Uterus (tissue), 4 donors: ENCODE measurements around the gene EGFL6. TPM values are rescaled to one million over a fixed set of nuclear protein-coding genes. Genes with fewer than 3 reads are reported as not detected.

Source experiments
- DNase-seq, 2 donors: peaks; one replicate each; pipeline ENCODE4 v3.0.0-alpha.2; 2019 to 2020
- H3K27ac ChIP-seq, 2 donors: fragments of 200-600 bp; sonication (generic); 1 replicate in 1 of 2; 2 replicates in 1 of 2; pipeline ENCODE4 v1.5.1; 2016 to 2018
- H3K27me3 ChIP-seq, 2 donors: fragments of 200-600 bp; sonication (generic); one replicate each; pipeline ENCODE4 v1.5.1; 2018 to 2019; ENCODE audit warnings: control low read depth in 1 of 2
- H3K36me3 ChIP-seq, 2 donors: fragments of 200-600 bp; sonication (generic); one replicate each; pipeline ENCODE4 v1.5.1; 2019; ENCODE audit warnings: control low read depth in 1 of 2
- H3K4me1 ChIP-seq, 2 donors: fragments of 200-600 bp; sonication (generic); one replicate each; pipeline ENCODE4 v1.5.1; 2018 to 2019; ENCODE audit warnings: control low read depth in 1 of 2
- H3K4me3 ChIP-seq, 2 donors: fragments of 200-600 bp; sonication (generic); 1 replicate in 1 of 2; 2 replicates in 1 of 2; pipeline ENCODE4 v1.5.1; 2018 to 2019; ENCODE audit warnings: mild to moderate bottlenecking in 1 of 2
- H3K9me3 ChIP-seq, 2 donors: fragments of 200-600 bp; sonication (generic); one replicate each; pipeline ENCODE4 v1.5.1; 2019; ENCODE audit warnings: control low read depth in 1 of 2
- POLR2A ChIP-seq, 2 donors: fragments of 450-650 bp; IDR thresholded peaks; one replicate each; pipeline ENCODE4 v1.6.1; 2016; ENCODE audit warnings: antibody characterized with exemption in 2 of 2, mild to moderate bottlenecking in 1 of 2, moderate library complexity in 1 of 2
- intact Hi-C: fragments of 100-400 bp; cut with DNase I; formaldehyde crosslinking; loops from one replicate; pipeline ENCODE4 v1.15.1; 2023; ENCODE audit warnings: low total_unique reads
- total RNA-seq, 4 donors: library from RNA; depleted of rRNA in 3 of 4; stranded (reverse); fragments of >200 nt in 3 of 4; gene quantifications; one replicate each; pipeline versions ENCODE4 v1.1.0 to v1.2.4, GENCODE V29; 2014 to 2023
- TF ChIP-seq, protein P1 (sequence below), 4 experiments: fragments of 200-600 bp in 2 of 4; fragments of 450-650 bp in 2 of 4; sonication (generic) in 2 of 4; IDR thresholded peaks; one replicate each; pipeline ENCODE4 v1.5.1; 2016 to 2019; ENCODE audit warnings: antibody characterized with exemption in 4 of 4, mild to moderate bottlenecking in 2 of 4, moderate library complexity in 1 of 4
- donor health status: DM: yes; HTN: yes; CAD: no.

EGFL6 gene
- total RNA-seq, 4 donors from 2014 or later: 0.18 to 15.7 TPM; not detected in 2

DNA sequence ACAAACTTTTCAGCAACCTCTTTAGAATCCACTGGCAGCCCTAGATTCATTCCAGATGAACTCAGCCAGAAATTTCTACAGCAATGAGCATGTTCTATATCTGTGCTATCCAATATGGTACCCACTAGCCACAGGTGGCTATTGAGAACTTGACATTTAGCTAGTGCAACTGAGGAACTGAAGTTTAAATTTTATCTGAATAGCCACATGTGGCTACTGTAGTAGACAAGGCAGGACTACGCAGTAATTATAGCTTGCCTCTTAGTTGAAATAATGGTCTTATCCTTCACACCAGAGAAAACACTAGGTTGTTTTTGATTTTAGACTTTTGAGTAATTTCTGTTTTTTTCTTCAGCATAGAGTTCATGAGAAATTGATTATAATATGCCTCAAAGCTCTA, 80.9 kb downstream of the EGFL6 start:
- H3K4me3 ChIP-seq: no peak overlapping the region
- H3K4me1 ChIP-seq: no peaks in the 10 kb centered on the region
- no peaks in the 10 kb centered on the region for H3K36me3 ChIP-seq
- TF ChIP-seq, protein P1, sequence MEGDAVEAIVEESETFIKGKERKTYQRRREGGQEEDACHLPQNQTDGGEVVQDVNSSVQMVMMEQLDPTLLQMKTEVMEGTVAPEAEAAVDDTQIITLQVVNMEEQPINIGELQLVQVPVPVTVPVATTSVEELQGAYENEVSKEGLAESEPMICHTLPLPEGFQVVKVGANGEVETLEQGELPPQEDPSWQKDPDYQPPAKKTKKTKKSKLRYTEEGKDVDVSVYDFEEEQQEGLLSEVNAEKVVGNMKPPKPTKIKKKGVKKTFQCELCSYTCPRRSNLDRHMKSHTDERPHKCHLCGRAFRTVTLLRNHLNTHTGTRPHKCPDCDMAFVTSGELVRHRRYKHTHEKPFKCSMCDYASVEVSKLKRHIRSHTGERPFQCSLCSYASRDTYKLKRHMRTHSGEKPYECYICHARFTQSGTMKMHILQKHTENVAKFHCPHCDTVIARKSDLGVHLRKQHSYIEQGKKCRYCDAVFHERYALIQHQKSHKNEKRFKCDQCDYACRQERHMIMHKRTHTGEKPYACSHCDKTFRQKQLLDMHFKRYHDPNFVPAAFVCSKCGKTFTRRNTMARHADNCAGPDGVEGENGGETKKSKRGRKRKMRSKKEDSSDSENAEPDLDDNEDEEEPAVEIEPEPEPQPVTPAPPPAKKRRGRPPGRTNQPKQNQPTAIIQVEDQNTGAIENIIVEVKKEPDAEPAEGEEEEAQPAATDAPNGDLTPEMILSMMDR (IDR thresholded peaks at IDR 0.05): no peak
- TF ChIP-seq POLR2A (IDR thresholded peaks at IDR 0.05): no peak
- no peaks in the 10 kb centered on the region for H3K27me3 ChIP-seq
- no peaks in the 10 kb centered on the region for H3K9me3 ChIP-seq
- intact Hi-C loops: no loop called here
- no peak for DNase-seq
- H3K27ac ChIP-seq: peak overlapping the region in 1 of 2 donors; percentile 2

DNA sequence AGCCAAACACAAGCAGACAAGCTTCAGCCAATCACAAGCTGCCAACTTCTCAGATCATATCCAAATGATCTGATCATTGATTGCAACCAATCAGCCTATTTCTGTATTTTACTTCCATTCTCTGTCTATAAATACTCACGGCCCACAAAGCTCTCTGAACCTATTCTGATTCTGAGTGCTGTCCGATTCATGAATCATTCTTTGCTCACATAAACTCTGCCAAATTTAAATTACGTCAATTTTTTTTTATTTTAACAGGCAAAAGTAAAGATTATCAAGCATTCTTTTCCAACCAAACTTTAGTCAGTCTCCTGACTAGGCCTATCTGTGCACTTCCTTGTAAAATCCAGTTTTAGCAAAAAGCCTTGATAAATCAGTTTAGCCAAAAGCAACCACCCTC, 81.7 kb downstream of the EGFL6 start:
- Histone ChIP-seq H3K9me3 (no peaks in the 10 kb centered on the region), H3K36me3 (no peaks in the 10 kb centered on the region), H3K4me3 (no peak overlapping the region), H3K27ac (peak overlapping the region; percentile 77), H3K27me3 (no peaks in the 10 kb centered on the region), H3K4me1 (no peaks in the 10 kb centered on the region)
- no peak for DNase-seq
- intact Hi-C loops: no loop called here
- TF ChIP-seq, protein P1 (IDR thresholded peaks at IDR 0.05): no peak
- no peak for TF ChIP-seq POLR2A (IDR thresholded peaks at IDR 0.05)

DNA sequence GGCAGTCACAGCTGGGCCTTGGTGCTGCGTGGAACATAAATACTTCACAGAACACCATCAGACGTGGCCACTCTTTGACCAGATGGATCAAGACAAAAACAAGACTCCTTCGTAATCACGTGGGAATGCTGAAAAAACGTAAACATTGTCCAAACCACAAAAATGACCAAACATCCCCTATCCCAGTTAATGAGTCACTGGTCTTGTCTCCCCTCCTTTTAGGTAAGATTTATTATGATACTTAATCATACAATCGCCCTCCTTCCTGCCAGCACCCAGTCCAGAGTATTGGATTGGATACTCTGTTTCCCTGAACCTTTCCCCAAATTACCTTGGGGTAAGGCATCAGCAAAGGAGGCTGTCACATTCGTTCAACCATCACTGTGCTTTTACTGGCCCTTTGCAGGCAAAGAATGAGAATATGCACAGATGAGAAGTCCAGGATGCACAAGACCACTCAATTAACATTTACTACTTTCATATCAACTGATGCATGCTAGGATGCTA, 82.9 kb downstream of the EGFL6 start:
- TF ChIP-seq, protein P1 (IDR thresholded peaks at IDR 0.05): no peak
- TF ChIP-seq POLR2A (IDR thresholded peaks at IDR 0.05): no peak
- H3K4me3 ChIP-seq: peak overlapping the region; percentile 46 to 76
- H3K9me3 ChIP-seq: no peaks in the 10 kb centered on the region
- intact Hi-C loops: no loop called here
- DNase-seq: peak in 1 of 2 donors; percentile 39
- no peaks in the 10 kb centered on the region for H3K4me1 ChIP-seq
- H3K27me3 ChIP-seq: no peaks in the 10 kb centered on the region
- no peaks in the 10 kb centered on the region for H3K36me3 ChIP-seq
- H3K27ac ChIP-seq: peak overlapping the region; percentile 77

DNA sequence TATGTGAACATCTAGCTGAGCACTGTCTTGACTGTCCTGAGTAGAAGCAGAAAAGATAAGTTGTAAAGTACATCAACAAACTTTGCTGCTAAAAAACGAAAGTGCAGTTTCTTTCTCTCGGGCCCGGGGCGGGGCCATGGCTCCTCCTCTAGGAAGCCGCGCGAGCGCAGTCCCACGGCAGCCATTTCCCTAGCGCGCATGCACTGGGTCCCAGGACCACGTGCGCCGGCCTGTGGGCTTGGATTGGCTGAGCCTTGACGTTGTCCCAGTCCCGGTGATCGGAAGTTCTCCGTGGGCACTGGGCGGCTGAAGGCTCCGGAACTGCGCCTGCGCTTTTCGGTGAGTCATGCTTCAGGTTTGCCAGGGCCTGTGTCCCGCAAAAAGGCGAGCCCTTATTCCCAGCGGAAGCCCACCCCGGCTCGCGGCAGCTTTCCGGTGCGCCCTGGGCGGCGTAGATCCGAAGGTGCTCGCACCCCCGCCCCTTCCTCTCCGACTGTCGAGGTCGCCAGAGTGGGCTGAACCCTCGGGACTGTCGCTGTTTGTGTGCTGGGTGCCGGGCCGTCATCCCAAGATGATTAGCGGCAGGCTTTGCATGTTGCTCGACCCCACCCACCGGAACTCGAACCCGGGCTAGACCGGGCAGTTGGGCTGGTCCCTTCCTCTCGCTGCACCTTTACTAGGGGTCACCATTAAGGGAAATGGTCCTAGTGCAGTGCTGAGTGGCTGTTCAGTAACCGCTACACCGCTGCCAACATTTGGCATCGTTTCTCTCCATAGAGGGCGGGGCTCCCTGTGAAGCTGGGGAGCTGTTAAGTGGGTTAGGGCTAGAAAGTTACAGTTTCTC, 83.7 kb downstream of the EGFL6 start, which contains the start of gene TCEANC:
Gene TCEANC, plus strand, starts transcription at position 292 of the 844 bp plus-strand sequence. CDS start 9,368 bp downstream, outside the sequence.
- no peaks in the 10 kb centered on the region for H3K4me1 ChIP-seq
- peak within 1 kb of the TSS; percentile 91 to 96 for H3K27ac ChIP-seq
- H3K9me3 ChIP-seq: no peaks in the 10 kb centered on the region
- no peaks in the 10 kb centered on the region for H3K27me3 ChIP-seq
- intact Hi-C loops: no loop called here
- H3K4me3 ChIP-seq: peak within 1 kb of the TSS; percentile 68 to 76
- H3K36me3 ChIP-seq: no peaks in the 10 kb centered on the region
- TF ChIP-seq POLR2A (IDR thresholded peaks at IDR 0.05): peak; percentile 75 to 86
- TF ChIP-seq, protein P1 (IDR thresholded peaks at IDR 0.05): no peak
- peak; percentile 98 for DNase-seq

DNA sequence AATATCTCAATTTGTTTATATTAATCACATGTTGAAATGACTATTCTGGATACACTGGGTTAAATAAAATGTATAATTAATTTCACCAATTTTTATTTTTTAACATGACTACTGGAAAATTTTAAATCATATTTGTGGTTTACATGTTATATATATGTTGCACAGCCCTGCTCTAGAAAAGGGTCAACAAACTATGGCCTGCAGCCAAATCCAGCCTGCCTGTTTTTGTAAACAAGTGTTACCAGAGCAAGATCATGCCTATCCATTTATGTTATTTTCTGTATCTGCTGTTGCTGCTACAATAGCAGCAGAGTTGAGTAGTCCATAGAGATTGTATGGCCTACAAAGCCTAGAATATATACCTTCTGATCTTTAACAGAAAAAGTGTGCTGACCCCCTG, 84.7 kb downstream of the EGFL6 start:
- Histone ChIP-seq H3K4me1 (no peaks in the 10 kb centered on the region), H3K4me3 (no peak overlapping the region), H3K36me3 (no peaks in the 10 kb centered on the region), H3K9me3 (no peaks in the 10 kb centered on the region), H3K27ac (peak overlapping the region; percentile 91 to 96), H3K27me3 (no peaks in the 10 kb centered on the region)
- no peak for DNase-seq
- TF ChIP-seq, protein P1 (IDR thresholded peaks at IDR 0.05): no peak
- no peak for TF ChIP-seq POLR2A (IDR thresholded peaks at IDR 0.05)
- intact Hi-C loops: no loop called here
